ENCODE data around the gene AMH. TPM values are rescaled to one million over a fixed set of nuclear protein-coding genes. Genes with fewer than 3 reads are reported as not detected.

AMH gene
- total RNA-seq, 1 experiment from 2014 or later = 42.8 TPM

- CTCF ChIA-PET = no interaction called here
- no peak overlapping the region for H3K4me3 ChIP-seq (replicated peaks in 1 of 2; ENCODE audit: low read depth in 1 of 2, low read length in 2 of 2)
Observed at GRCh38 chr19:2288818-2289713, 39.9 kb downstream of the AMH start.

More at GRCh38 chr19:2288818-2289713, 39.9 kb downstream of the AMH start:
- BruUV-seq (replicated peaks) = no TSS peak
- Histone ChIP-seq H3K27ac (ENCODE audit: low read depth, low read length) (no peak overlapping the region), H3K9ac (ENCODE audit: low read length) (no peak overlapping the region), H3K4me1 (ENCODE audit: control insufficient read depth in 1 of 2, insufficient read depth in 2 of 2, low read length in 2 of 2) (no peaks in the 10 kb centered on the region), H3K9me2 (ENCODE audit: insufficient read depth) (no peaks in the 10 kb centered on the region), H3K9me3 (ENCODE audit: control insufficient read depth in 1 of 2, insufficient read depth in 1 of 2, low read depth in 1 of 2, low read length in 2 of 2) (no peaks in the 10 kb centered on the region), H4K20me1 (ENCODE audit: insufficient read depth) (no peaks in the 10 kb centered on the region), H2AFZ (ENCODE audit: low read depth, low read length, poor library complexity, severe bottlenecking) (no peak overlapping the region), H3K27me3 (ENCODE audit: insufficient read depth, low read length) (no peaks in the 10 kb centered on the region), H3K4me2 (ENCODE audit: low read length) (no peak overlapping the region), H3K79me2 (ENCODE audit: insufficient read depth, low read length) (no peaks in the 10 kb centered on the region), H3K36me3 (ENCODE audit: control insufficient read depth in 1 of 2, insufficient read depth in 2 of 2, low read length in 2 of 2) (no peaks in the 10 kb centered on the region)
- ATAC-seq = 0 out of 2 replicates have a peak, but pooled peaks have one; percentile 23
- ChIA-PET POLR2A (interaction anchor here (0.6 kb wide), 1 partner anchor 29 kb away, joined by 8 read pairs; no protein-coding TSS in a partner anchor), RAD21 (ENCODE audit: low non-redundant PET in 1 of 2, low total read pairs in 2 of 2, uncharacterized antibody in 2 of 2, unreplicated experiment in 2 of 2) (no interaction called here)
- no peak for TF ChIP-seq CTCF (IDR thresholded peaks at IDR 0.05 in 2 of 3, conservative IDR thresholded peaks at IDR 0.05 in 1 of 3; ENCODE audit: borderline replicate concordance in 1 of 3, insufficient read depth in 1 of 3, low read depth in 2 of 3, low read length in 2 of 3)
- TF ChIP-seq POLR2AphosphoS5 (IDR thresholded peaks at IDR 0.05; ENCODE audit: low read depth, low read length) = no peak
- DNase-seq (ENCODE audit: low read depth, low spot score) = no peak
- intact Hi-C loops (cut with micrococcal nuclease) = no loop called here

All from HCT116 (cell line).